Middle frontal gyrus (tissue), 1 donor: ENCODE results near the gene HOXA11.

ENCODE experiments used
- DNase-seq: peaks from one replicate; pipeline ENCODE4 v3.0.0-alpha.2; 2015; ENCODE audit warnings: low spot score; ENCODE audit errors: extremely low spot score

HOXA11 gene

DNA sequence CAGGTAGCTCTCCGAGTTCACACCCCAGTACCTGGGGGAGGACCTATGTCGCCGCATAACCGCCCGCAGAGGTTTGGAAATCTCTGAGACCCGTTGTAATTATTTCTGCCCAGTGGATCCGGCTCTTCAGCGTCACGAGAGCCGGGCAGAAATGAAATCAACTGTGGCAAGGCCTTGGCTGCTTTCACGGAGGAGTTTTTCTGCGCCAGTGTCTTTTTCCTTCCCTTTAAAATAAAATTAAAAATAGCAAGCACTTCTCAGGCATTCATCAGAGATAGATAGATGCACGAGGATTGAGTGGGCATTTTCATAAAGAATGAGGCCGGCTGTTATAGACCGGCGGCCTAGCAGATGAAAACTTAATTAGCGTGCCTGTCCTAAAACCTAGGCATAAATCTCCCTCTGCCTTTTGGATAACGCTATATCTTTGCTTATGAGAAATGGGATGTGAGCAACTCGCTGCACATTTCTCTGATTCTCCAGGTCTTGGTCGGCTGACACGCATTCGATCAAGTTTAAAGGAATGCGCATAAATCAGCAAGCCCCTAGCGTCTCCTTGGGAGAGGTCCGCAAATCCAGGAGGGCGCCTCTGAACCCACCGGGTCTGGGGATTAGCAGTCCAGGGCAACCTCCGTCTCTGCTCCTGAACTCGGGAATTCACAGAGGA lies 8.4 kb upstream of the HOXA11 start:
- no peak for DNase-seq

DNA sequence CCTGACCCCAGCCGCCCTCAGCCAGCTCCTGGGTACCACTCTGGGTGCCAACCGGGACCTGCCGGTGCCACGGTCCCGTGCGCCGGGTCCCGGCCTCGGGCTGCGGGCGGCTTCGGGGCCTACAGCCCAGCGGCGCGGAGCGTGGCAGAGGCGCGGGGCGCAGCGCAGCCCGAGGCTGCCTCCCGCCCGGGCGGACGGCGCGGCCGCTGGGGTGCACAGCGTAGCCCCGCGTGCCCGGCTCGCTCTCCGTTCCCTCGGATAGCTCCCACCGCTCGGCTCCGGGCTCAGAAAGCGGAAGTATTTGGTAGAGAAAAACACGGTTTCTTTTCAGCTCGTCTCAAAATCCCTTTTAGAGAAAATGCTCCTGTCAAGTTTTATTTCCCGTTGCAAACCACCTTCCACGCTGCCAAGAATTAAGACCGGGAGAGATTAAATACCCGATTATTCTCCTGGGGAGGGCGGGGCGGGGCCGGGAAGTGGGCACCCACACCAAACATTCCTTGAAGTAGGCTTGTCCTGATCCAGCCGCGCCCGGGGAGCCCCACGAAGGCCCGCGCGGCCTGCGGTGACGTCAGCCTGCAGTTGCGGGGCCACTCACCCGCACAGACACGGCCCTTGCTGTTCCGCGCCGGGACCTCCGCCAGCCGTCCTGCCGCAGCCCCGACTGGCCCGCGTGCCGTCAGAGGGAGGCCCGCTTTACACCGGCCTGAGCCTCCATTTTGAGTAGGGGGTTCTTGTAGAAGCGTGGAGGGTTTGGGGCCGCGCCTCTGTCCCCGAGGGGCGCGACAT lies 7.7 kb upstream of the HOXA11 start:
- no peak for DNase-seq

DNA sequence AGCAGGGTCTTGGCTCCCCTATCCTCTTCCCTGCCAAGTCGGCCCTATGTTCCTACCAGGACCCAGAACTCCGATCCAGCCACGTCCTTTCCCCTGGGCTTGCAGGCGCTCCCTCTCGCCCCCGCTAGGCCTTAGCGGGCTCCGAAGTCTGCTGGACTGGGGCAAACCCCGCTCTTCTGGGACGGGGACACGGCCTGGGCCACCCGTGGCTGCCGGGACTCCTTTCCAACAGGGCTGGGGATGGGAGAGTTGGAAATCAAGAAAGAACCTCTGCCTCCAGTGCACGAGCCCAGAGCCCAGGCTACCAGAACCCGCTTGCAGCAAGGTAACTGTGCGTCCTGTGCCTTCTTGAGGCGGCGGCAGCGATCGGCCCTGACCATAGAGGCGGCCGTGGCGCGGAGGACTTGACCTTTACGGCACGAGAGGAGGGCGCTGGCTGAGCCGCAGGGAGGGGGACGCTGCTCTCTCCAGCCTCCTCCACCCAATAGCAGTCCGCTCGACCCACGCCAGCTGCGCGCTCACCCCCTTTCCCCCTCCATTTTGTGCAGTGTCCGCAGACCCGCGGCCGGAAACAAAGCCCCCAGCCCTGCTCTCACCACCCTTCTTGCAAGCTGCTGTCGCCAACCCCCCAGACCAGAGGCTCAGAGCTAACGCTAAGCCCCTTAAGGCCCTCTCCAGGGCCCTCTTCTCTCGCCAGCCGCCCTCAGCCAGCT lies 7.0 kb upstream of the HOXA11 start:
- DNase-seq: no peak

DNA sequence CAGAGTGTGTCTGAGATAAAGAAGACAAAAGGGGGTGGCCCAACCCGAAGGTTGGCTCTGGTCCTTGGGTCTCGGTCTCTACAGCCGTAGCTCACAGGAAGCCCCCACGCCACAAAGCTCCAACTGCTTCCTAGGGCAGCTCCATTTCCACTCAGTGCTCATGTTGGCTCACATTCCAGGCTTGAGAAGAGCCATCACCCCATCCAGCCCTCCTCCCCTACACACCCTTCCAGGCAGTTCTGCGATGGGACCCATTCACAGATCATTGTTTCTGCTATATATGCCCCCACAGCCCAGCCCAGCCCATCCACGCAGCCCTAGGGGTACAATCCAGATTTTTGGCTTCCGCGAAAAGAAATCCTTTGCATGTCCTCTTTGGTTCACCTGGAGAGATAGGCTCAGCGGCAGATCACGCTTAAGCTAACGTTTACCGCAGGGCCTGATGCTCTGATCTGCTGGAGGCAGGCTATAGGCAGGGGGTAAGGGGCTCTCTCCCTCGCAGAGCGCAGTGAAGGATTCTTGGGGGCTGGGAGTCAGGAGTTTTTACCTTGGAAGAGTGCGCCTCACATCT lies 6.2 kb upstream of the HOXA11 start:
- no peak for DNase-seq

DNA sequence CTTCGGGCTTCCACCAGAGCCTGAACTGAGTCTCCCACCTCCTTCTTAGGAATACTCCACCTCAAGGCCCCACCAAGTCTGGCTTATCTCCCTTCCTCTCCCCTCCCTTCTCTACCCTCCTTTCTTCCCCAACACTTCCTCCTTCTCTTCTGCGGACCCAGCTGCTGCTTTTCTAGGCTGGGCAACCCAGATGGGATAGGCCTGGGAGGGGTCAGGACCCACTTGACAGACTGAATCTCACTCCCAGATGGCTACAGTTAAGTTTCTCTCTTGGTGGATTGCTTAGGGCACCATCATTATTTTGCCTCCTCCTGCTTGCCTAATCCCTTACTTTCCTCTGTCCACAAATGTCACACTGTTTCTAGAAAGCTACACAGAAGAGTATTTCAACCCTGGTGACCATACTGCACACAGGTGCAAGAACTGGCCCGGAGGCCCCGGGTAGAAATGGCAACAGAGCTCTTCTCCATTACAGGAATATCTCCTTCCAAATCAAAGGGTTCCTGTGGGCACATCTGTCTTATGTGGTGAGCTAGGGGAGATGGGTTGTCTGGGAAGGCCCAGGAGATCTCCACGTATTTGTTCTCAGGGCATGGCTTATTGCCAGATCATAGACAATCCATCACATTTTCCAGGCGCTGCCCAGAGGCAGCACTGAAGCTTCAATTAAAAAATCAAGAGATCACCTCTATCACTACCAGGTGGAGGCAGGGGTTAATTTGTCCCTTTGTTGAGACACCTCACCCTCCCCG lies 5.1 kb upstream of the HOXA11 start:
- no peak for DNase-seq

DNA sequence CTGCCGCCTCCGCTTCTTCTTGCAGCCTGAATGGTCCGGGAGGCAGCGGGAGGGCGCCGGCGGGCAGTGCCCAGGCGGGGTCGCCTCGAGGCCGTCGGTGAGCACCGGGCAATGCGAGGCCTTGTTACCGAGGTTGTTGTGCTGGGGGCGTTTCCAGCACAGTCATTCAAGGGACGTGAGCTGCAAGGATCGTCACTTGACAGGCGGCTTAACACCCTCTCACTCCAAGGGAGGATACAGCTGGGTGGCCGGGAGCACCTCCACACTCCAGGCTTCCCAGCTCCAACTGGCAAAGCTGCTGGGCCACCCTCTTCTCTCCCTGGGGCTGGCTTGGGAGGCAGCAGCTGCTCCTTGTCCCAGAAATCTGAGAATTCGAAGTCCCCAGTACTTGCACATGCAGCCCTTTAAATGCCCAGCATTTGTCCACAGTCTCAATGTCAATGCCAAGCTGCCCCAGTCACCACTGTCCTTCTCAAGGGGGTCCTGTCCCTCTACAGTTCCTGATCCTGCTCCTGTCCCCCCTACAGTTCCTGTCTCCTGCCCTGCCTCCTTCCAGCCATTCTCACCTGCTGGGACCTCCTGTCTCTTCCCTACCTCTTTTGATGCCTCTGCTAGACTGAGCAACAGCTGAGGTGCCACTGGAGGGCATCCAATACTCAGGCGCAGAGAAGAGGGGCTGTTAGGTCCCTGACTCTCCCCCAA lies 4.4 kb upstream of the HOXA11 start:
- DNase-seq: no peak

DNA sequence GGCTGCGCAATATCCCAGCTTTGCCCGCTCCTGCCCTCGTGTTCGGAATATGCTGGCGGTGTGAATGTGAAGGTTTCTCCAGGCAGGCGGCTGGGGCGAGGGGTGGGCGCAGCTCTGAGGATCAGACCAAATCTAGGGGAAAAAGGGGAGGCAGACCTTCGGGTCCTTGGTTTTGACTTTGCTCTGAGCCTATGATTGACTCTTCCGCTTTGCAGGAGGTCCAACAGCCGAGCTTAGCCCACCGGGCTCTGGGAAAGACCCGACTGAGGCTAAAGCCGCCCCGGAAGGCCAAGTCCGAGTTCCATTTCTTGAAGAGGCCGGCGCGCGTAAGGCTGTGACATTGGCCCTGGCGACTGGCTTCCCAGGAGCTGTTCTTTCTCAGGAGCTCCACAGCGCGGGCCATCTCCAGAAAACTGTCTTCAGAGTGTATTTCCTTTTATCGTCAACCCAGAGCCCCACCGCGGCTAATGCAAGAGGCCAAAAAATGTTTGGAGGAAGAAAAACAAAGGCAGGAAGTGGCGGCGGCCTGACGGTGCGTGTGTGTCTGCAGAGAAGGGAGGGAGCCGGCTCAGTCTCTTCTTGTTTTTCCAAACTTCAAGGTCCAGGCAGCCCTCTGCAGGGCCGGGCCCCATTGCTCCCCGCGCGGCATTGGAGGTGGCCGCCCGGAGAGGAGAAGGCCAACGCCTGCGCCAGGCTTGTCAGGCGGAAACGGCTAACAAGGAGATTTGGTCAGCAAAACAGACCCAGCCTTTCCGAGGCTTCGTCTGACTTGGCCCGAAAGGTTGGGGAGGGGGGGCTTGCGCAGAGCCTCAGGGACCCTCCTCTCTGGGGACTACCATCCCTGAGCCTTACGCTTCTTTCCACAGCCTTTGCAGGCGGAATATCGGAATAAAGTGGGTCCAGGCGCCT lies 3.6 kb upstream of the HOXA11 start:
- no peak for DNase-seq

DNA sequence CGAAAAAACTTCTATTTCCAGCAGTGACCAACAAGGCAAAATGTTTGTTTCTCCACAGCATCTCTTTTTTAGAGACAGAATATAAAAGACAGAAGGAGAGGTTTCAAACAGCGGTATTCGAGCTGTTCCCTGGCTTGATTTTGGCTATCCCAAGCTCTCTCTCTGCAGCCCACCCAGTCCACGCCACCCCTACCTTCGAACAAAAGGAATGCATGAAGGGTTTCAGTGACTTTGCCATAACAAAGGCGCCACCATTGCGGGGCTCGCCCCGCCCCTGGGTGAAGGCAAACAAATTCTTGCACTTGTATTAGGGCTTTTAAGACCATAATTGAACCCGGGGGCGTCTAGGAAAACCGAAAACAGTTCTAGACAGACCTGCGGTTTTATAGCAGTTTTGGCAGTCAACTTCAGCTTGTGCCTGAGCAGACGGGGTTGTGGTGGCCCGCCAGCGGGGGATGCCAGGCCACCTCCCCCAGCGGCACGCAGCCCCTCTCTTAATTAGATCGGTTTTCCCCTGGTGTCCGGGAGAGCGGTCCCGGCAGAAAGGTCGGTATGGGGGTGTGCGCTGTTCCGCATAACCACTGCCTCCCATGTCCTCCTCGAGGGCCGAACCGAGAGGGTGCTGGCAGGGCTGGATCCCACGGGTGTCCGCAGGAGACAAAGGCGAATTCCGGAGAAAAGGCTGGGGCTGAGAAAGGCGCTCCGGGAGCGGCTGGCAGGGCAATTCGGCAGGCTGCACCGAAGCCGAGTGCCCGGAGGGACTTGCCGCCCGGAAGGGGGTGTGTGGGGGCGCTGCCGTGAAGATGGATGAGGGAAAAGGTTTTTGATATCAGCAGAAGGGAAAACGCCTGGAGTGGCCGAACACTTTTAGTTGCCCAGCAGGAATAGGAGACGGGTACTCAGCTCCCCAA lies 2.7 kb upstream of the HOXA11 start:
- no peak for DNase-seq

DNA sequence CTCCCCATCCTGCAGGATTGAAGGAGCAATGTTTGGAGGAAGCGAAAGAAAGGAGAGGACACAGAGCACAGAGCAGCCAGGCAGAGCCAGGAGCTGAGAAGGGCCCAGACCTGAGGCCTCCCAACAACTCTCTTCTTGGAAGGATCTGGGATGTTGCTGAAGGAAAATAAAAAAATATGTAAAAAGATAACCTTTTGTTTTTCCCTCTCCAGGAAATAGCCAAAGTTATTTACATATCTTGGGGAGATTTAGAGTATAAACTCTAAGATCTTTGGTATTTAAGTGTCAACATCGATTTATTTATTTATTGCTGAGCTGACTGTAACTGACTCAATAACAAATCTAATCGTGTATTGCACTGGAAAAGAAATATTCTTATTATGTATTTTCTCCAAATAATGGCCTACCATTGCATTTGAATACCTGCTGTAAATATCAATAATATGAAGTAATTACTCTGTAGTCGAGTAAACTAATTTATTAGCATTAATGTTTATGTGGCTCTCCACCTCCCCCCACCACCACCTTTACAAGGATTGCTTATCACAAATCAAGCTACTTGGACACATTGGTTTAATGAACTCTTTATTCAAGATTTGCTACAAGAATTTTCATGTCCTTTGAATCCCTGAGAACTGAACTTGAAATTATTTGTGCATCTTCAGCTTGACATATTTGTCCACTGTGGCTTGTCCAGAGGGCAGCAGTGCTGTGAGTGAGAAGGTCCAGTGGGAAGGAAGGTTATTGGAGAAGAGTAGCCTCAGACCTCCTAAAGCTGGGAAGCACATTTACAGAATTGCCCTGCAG lies 1.8 kb upstream of the HOXA11 start:
- DNase-seq: no peak

DNA sequence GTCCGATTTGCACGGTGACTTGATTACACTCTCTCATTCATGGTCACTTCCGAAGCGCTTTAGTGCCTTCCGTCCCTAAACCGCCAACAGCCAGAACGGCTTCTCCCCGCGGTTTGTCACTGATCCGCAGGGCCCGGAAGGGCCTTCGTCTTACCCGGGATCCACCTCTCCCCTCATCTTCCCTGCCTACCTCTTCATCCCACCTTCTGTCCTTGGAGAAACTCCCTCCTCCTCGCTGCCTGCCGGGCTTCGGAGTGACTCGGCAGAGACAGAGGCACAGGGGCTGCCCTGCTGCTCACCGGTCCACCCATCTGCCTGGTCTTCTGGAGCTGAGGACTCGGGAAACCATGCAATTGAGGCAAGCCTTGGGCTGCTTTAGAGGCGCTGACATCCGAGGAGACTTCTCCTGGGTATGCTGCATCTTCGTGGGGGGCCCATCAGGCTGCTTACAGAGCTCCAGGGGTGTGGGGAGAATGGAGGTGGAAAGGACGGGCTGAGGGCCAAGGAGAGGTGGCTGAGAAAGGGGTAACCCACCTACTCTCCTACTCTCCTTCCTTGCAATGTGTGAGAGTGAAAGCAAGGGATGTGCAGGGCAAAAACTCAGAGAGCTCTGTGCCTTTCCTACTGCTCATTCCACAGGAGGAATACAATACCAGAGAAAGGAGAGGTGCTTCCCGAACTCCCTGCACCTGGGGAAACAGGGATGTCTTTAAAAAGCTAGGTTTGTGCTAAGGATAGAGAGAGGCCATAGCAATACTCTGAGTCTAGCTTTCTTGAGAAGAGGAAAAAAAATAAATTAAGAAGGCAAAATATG lies 1.0 kb upstream of the HOXA11 start:
- DNase-seq: no peak

DNA sequence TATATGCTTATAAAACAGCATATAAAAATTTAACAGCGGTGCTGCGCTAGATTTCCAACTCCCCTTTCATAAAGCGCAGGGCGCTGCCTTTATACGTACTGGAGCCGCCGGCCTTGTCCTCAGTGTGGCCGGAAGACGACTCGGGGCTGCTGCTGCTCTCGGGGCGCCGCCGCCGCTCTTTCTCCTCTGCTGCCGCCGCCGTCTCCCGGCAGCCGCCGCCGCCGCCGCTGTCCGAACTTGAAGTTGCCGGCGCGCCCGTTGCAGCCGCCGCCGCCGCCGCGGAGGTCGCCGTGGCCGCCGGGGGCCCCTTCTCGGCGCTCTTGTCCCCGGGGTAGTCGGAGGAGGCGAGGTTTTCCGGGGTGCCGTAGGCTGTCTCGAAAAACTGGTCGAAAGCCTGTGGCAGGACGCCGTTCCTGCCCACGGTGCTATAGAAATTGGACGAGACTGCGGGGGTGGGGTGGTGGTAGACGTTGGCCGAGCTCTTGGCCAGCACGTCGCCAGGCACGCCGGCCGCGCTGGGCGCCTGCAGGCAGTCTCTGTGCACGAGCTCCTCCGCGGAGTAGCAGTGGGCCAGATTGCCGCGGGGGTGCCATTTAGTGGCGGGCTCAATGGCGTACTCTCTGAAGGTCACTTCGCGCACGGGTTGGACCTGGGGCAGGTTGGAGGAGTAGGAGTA lies 557 bp downstream of the HOXA11 start:
- no peak for DNase-seq

DNA sequence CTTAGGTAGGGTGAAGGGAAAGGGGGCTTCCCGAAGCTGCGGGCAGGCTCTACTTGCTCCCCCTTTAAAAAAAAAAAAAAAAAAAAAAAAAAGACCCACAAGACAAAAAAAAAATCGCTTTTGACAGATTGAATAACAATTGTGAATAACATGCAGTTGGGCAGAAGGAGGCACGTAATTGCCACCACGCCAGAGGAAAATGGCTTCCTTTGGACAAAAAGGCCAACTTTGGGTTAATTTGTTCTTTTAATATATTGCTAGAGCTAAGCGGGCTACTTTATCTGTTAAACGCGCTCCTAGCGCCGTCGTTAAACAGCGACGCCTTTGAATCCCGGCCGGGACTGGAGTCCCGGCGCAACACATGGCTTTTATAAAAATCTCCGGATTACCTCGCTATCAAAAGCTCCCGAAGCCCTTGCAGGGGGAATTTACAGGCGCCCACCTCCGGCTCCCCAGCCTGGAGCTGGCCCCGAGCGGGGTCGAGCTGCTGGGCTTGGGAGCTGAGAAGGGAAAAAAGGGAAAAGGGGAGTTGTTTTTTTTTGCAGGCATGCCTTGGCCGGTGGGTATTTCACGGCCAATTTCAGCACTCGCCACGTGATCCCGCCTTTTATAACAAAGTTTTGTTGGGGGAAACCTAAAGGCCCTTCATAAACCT lies 1.2 kb downstream of the HOXA11 start:
- DNase-seq: no peak

DNA sequence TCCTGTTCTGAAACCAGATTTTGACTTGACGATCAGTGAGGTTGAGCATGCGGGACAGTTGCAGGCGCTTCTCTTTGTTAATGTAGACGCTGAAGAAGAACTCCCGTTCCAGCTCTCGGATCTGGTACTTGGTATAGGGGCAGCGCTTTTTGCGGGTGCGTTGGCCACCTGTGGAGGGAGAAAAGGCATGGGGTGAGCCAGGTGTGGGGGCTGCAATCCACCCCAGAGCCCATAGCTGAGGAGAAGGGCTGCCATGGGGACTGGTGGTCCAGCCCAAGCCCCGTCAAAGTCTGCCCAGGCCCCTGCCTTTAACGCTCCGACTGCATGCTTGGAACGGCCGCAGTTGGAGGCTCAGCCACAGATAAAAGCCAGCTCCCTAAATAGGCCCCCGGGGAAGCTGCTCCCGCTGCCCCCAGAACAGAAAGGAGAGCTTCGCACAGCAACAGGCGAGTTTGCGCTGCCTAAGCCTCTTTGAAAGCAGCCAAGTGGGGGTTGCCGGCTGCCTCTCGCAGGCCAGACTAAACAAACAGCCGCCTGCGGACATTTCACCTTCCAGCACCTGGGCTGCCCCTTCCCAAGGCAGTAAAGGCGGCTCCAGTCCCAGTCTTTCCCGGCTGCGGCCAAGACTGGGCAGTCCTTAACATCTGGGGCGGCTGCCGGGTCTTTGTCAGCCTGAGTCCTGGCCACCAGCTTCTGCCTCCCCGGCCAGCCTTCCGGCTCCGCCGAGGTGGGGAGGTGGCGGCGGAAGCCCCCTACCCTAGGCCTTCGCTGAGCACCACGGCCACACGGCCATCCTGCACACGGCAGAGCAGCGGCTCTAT lies 2.0 kb downstream of the HOXA11 start:
- no peak for DNase-seq

DNA sequence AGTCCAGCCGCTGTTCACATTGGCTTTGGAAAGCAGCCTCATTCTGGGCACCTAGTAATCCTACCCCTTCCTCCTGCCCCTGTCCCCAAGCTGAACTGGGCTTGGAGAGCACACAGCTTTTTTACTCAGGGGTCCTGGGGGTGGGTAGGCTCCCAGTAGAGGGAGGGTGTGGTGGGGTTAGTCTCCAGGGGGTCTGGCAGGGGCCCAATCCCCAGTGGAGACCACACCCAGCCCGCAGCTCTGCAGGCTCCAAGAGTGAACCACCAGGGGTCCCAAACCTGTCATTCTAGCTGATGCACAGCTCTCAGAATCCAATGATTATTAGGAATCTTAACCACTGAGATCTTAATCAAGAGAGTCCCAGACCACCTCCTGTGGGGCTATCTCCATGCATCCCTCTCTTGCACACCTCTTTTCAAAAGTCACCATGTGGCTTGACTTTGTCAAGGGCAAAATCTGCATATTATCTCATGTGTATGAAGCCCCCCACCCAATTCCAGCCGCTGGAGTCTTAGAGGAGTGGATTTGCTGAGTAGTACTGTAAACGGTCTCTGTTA lies 2.7 kb downstream of the HOXA11 start:
- DNase-seq: no peak

DNA sequence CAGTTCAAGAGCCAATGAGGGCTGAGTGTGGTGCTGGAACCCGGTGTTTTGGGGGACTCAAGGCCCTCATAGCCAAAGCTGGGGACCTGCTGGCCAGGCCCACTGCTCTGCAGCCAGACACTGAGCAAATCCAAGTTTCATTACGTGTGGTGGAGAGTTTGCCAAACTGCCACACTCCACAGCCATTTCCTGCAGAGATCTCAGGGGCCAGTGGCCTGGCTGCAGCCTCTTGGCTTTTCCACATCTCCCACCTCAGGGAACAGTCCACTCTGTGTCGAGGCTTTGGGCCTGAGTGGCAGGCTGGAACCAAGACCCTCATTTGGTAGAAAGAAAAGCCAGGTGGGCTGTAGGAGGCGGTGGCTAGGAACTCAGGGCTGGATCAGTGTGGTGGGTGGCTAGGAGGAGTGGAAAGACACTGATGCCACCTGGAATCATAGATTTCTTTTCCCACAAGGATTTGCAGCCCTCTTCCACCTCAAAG lies 3.2 kb downstream of the HOXA11 start:
- DNase-seq: no peak
